PC-9 (cell line): Measurements from ENCODE around the gene SBK3. TPM values are rescaled to one million over a fixed set of nuclear protein-coding genes. Genes with fewer than 3 reads are reported as not detected.

ENCODE experiments used
- BruUV-seq: library from RNA; stranded (reverse); fragments of 400-500 nt; replicated peaks from 2 replicates; lab custom pipeline; 2021; lab: Mats Ljungman, UMichigan
- CTCF ChIA-PET: fragments of 300-600 bp; sonication (Branson Sonifier 250); formaldehyde crosslinking; loops from one replicate; lab custom pipeline; 2022; ENCODE audit warnings: antibody characterized with exemption; lab: Charles Lee
- POLR2A ChIA-PET: fragments of 300-600 bp; sonication (Branson Sonifier 250); formaldehyde crosslinking; loops from one replicate; lab custom pipeline; 2022; ENCODE audit warnings: antibody characterized with exemption; ENCODE audit not compliant: unreplicated experiment; lab: Charles Lee
- DNase-seq, 2 experiments: peaks; one replicate each; pipeline versions ENCODE4 v3.0.0 to v3.0.0-alpha.2; 2015 to 2022; ENCODE audit warnings: mixed read lengths in 1 of 2
- H2AFZ ChIP-seq: fragments of 200-600 bp; sonication (generic); 2 replicates; pipeline ENCODE4 v1.8.1; 2017; ENCODE audit warnings: antibody characterized with exemption
- H3F3A ChIP-seq: fragments of 200-600 bp; sonication (generic); 2 replicates; pipeline ENCODE4 v1.8.1; 2017; ENCODE audit warnings: antibody characterized with exemption, mild to moderate bottlenecking, low read depth; ENCODE audit not compliant: insufficient read depth
- H3K27ac ChIP-seq: fragments of 200-600 bp; sonication (generic); 2 replicates; pipeline ENCODE4 v1.6.1; 2016; ENCODE audit warnings: mixed run types
- H3K27me3 ChIP-seq: fragments of 200-600 bp; sonication (generic); 2 replicates; pipeline ENCODE4 v1.6.1; 2016; ENCODE audit warnings: low read depth, mixed run types; ENCODE audit not compliant: insufficient read depth
- H3K36me3 ChIP-seq: fragments of 200-600 bp; sonication (generic); 2 replicates; pipeline ENCODE4 v1.6.1; 2016; ENCODE audit warnings: low read depth, mixed run types
- H3K4me1 ChIP-seq: fragments of 200-600 bp; sonication (generic); replicated peaks from 2 replicates; pipeline ENCODE4 v1.6.1; 2016; ENCODE audit warnings: mixed run types; ENCODE audit not compliant: insufficient read depth
- H3K4me2 ChIP-seq: fragments of 200-600 bp; sonication (generic); 2 replicates; pipeline ENCODE4 v1.6.1; 2017; ENCODE audit warnings: mixed run types
- H3K4me3 ChIP-seq: fragments of 200-600 bp; sonication (generic); 2 replicates; pipeline ENCODE4 v1.6.1; 2016; ENCODE audit warnings: mixed run types
- H3K79me2 ChIP-seq: fragments of 200-600 bp; sonication (generic); 2 replicates; pipeline ENCODE4 v1.6.1; 2017; ENCODE audit warnings: low read depth, mixed run types
- H3K9me2 ChIP-seq: fragments of 200-600 bp; sonication (generic); 2 replicates; pipeline ENCODE4 v1.8.1; 2017; ENCODE audit warnings: mild to moderate bottlenecking; ENCODE audit not compliant: insufficient read depth
- H3K9me3 ChIP-seq: fragments of 200-600 bp; sonication (generic); 2 replicates; pipeline ENCODE4 v1.8.1; 2016; ENCODE audit warnings: low read depth; ENCODE audit not compliant: insufficient read depth
- H4K20me1 ChIP-seq: fragments of 200-600 bp; sonication (generic); 2 replicates; pipeline ENCODE4 v1.8.1; 2017; ENCODE audit not compliant: insufficient read depth
- CTCF ChIP-seq: fragments of 200-600 bp; sonication (generic); conservative IDR thresholded peaks from 2 replicates; pipeline ENCODE4 v1.6.1; 2017; ENCODE audit warnings: mixed run types, antibody characterized with exemption, mild to moderate bottlenecking, moderate library complexity
- EZH2 ChIP-seq: fragments of 200-600 bp; sonication (generic); IDR thresholded peaks from 2 replicates; pipeline ENCODE4 v1.8.0; 2017; ENCODE audit warnings: antibody characterized with exemption, low read depth
- intact Hi-C: fragments of 100-400 bp; cut with micrococcal nuclease; formaldehyde crosslinking; loops from one replicate; pipeline ENCODE4 v1.10.0; 2022; ENCODE audit not compliant: unreplicated experiment
- total RNA-seq: library from RNA; stranded (reverse); gene quantifications from 2 replicates; pipeline ENCODE4 v1.2.3, GENCODE V29; 2021

The SBK3 gene
- total RNA-seq, 1 experiment from 2014 or later = 41.4 TPM

DNA sequence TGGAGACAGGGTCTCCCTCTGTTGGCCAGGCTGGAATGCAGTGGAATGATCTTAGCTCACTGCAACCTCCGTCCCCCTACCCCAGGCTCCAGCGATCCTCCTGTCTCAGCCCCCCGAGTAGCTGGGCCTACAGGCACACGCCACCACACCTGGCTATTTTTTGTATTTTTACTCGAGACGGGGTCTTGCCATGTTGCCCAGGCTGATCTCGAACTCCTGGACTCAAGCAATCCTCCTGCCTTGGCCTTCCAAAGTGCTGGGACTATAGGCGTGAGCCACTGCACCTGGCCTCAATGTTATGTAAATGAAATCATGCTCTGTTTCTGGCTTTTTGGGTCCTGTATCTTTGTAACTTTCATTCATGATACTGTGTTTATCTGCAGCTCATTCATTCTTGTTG is 43.4 kb upstream of the SBK3 start:
- H3K36me3 ChIP-seq = no peaks in the 10 kb centered on the region
- no peaks in the 10 kb centered on the region for H3K9me2 ChIP-seq
- H3K27ac ChIP-seq = no peak overlapping the region
- H3K4me2 ChIP-seq = no peak overlapping the region
- H2AFZ ChIP-seq = no peak overlapping the region
- BruUV-seq = no TSS peak
- no peaks in the 10 kb centered on the region for H3K79me2 ChIP-seq
- 0 out of 2 replicates have a peak, but pooled peaks cover 5% of the 10 kb centered on the region for H3K27me3 ChIP-seq
- POLR2A ChIA-PET = no interaction called here
- H3K4me1 ChIP-seq = peaks cover 10% of the 10 kb centered on the region
- TF ChIP-seq EZH2 = no peak
- TF ChIP-seq CTCF = no peak
- peaks cover 47% of the 10 kb centered on the region for H3F3A ChIP-seq
- H3K4me3 ChIP-seq = no peak overlapping the region
- no peaks in the 10 kb centered on the region for H3K9me3 ChIP-seq
- DNase-seq = no peak
- H4K20me1 ChIP-seq = no peaks in the 10 kb centered on the region
- intact Hi-C loops = no loop called here
- CTCF ChIA-PET = interaction anchor here (0.6 kb wide), 1 partner anchor 353 kb away, joined by 18 read pairs; no protein-coding TSS in a partner anchor

GRCh38 chr19:55586976-55587668 is 41.8 kb upstream of the SBK3 start:
- peak overlapping the region; percentile 74 for H3K4me2 ChIP-seq
- peaks cover 10% of the 10 kb centered on the region for H3K4me1 ChIP-seq
- no peaks in the 10 kb centered on the region for H4K20me1 ChIP-seq
- no peaks in the 10 kb centered on the region for H3K79me2 ChIP-seq
- intact Hi-C loops = loop anchor here (1.0 to 2.0 kb wide), 7 partner anchors 12 to 70 kb away; partner anchors contain the start of genes FIZ1, ZNF784 and ZNF865
- H3K27me3 ChIP-seq = 0 out of 2 replicates have a peak, but pooled peaks cover 5% of the 10 kb centered on the region
- ChIA-PET CTCF (no interaction called here), POLR2A (interaction anchor here (0.5 to 2.5 kb wide), 7 partner anchors 8 to 1450 kb away, joined by 4 to 42 read pairs (median 8); partner anchors contain the start of gene FIZ1)
- H2AFZ ChIP-seq = peak overlapping the region; percentile 66
- TF ChIP-seq EZH2 (no peak), CTCF (no peak)
- no peaks in the 10 kb centered on the region for H3K9me2 ChIP-seq
- H3K9me3 ChIP-seq = no peaks in the 10 kb centered on the region
- DNase-seq = peak; percentile 96 to 100
- peaks cover 50% of the 10 kb centered on the region for H3F3A ChIP-seq
- H3K36me3 ChIP-seq = no peaks in the 10 kb centered on the region
- H3K4me3 ChIP-seq = peak overlapping the region; percentile 57
- peak overlapping the region; percentile 11; the same call in 1 of the 2 replicates for H3K27ac ChIP-seq
- BruUV-seq = TSS peak; percentile 99

- Histone ChIP-seq H3K9me2 (no peaks in the 10 kb centered on the region), H3K4me3 (peak overlapping the region; percentile 29; the same call in 1 of the 2 replicates), H2AFZ (peak overlapping the region; percentile 64; the same call in 1 of the 2 replicates), H3K36me3 (no peaks in the 10 kb centered on the region), H3K4me1 (peaks cover 14% of the 10 kb centered on the region), H4K20me1 (no peaks in the 10 kb centered on the region), H3F3A (peaks cover 56% of the 10 kb centered on the region; the same call in 1 of the 2 replicates), H3K4me2 (peak overlapping the region; percentile 74), H3K9me3 (no peaks in the 10 kb centered on the region), H3K27ac (no peak overlapping the region), H3K79me2 (0 out of 2 replicates have a peak, but pooled peaks cover 5% of the 10 kb centered on the region), H3K27me3 (0 out of 2 replicates have a peak, but pooled peaks cover 5% of the 10 kb centered on the region)
- BruUV-seq = no TSS peak
- TF ChIP-seq CTCF (no peak), EZH2 (no peak)
- ChIA-PET POLR2A (interaction anchor here (0.6 to 2.5 kb wide), 5 partner anchors 13 to 459 kb away, joined by 3 to 42 read pairs (median 5); partner anchors contain the start of gene FIZ1), CTCF (interaction anchor here (0.7 to 0.9 kb wide), 2 partner anchors 39 to 72 kb away, joined by 3 to 5 read pairs; partner anchors contain the start of gene ZNF784)
- peak in 1 of 2 experiments; percentile 93 for DNase-seq
- intact Hi-C loops = loop anchor here (2.0 kb wide), 2 partner anchors 39 to 59 kb away; no protein-coding TSS in a partner anchor
Measured at GRCh38 chr19:55585658-55586339, 40.5 kb upstream of the SBK3 start.
